SKM-1 treated with dmso at 0.1 percent for 144 hours (cell line): Measurements from ENCODE around the gene CHMP1A.
"Not testable (repeated sequence)": the region's sequence is repeated elsewhere in the genome, so short reads cannot be mapped to it uniquely, and the experiment has no call there.

Experiments used
- DNase-seq: peaks from one replicate; lab custom pipeline; 2025; ENCODE audit not compliant: unreplicated experiment; lab: John Stamatoyannopoulos, UW

The CHMP1A gene

DNA sequence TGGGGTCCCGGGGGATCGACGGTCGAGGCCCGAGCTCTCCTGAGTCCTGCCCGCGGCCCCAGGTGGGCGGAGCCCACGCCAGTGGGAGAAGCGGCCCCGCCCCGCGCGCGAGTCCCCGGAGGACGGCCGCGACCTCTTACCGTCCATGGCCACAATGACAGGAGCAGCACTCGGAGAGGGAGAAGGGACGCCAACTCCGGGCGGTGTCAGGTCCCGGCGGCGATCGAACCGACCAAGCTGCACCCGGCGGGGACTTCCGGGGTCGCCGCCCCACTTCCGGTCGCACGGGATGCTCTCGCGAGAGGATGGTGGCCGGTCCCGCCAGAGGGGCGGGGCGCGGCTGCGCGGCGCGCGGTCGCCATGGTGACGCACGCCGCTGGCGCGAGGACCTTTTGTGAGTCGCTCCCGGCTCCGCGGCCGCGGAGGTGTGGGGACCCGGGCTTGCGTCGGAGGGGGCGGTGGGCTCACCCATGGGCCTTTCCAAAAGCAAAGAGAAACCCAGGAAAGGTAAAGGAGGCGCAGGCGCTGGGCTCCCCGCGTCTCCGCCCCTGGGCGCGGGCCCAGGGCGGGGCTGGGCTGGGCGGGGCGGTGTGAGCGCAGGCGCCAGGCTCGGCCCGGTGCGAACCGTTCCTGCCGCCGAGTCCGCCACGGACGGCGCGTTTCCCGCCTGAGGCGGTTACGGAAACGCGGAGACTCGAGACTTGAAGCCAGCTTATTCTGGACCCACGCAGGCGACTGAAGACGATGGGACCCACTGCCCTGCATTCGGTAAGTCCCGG lies at the start of gene CHMP1A, which contains the start of gene SPATA33:
CHMP1A (minus strand) TSS at position 267 of the 779 bp plus-strand sequence; CDS start at position 147, 120 bp downstream.
SPATA33 (plus strand) TSS at position 395 of the 779 bp plus-strand sequence; CDS start at position 471, 76 bp downstream.
- DNase-seq = peak; percentile 64

DNA sequence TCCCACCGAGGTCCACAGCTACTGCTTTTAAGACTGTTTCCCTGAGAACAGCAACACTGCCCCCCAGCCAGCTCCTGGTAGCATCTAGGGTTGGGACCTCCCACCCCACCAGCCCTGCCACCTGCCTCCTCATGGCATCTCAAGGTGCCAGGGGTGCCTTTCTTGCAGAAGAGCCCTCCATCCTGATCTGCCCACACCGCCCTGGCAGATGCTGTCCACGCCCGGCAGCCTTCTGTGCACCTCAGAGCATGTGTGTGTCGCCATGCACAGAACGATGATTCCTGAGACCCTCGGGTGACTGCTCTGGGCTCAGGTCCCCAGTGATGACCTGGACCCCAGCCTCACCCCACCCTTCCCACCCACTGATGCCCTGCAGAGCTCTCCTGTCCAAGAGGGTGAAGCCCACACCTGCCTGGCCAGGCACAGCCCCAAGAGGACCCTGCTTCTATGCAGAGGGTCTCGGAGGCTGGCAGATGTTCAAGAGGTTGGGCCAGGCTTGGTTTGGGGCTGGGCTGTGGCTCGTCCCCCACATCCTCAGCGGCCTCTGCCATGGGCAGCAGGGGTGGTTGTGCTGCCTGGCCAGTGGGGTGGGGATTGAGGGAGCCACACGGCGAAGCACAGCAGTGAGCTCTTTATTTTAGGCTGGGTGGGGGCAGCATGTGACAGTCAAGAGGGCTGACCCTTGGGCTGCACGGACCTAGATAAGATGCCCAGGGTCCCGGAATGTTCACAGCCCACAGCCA lies 49.2 kb upstream of the CHMP1A start:
- no peak for DNase-seq

DNA sequence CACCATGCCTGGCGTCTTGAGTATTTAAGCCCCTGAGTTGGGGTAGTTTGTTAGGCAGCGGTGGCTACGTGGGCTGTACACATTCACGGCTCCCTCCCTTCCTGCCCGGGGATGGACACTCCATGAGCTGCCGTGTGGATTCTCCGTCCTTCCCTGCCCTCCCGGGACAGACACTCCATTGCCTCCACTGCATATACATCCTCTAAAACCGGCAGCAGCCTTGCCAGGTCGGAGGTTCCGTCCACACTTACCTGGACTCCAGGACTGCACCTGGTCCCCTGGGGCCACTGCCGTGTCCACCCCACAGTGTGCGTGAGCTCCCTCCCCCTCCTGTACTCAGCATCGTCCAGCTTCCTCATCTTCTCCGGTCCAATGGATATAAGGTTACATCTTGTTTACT lies 47.5 kb upstream of the CHMP1A start:
- DNase-seq = no peak

- DNase-seq = no peak
Measured at GRCh38 chr16:89704281-89704680, 46.8 kb upstream of the CHMP1A start.

DNA sequence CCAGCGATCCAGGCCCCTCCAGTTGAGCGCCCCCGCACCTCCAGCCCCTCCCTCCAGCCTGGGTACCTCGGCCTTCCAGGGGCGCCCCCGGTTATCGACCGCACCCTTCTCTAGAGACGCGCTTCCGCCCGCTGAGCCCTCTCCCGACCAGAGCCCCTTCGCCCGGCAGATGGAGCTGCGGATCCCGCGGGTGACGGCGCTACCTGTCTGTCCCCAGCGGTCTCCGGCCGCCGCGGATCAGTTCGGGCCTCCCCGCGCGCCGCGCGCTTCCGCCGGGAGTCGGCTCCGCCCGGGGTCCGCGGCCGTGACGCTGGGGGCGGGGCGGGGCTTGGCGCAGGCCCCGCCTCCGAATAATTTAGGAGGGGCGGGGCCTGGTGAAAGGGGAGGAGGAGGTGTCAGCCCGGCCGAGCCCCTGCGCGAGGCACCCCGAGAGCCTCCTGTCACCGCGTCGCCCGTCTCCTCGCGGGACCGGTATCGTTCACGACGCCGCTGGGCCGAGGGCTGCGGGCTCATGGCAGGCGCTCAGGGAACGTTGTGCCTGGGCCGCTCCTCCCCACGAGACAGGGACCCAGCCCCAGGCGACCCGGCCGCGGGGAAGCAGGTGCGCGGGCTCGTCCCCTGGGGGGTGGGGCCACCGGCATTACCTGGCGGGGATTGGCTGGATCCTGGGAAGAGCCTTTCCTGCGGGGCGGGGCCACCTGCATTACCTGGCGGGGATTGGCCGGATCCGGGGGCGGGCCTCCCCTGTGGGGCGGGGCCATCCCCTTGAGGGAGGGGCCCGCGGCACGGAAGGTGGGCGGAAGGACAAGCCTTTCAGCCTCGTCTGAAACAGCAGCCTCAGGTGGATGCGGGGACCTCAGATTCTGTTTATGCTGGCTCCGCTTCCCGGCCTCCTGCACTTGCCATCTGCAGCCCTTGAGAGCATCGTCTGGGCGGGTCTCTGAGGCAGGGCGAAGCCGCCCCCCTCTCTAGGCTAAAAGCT lies 44.2 kb upstream of the CHMP1A start, which contains the start of gene SPATA2L:
SPATA2L (minus strand) TSS at position 281 of the 982 bp plus-strand sequence. CDS start 473 bp downstream, outside the sequence.
- peak; percentile 95 for DNase-seq

GRCh38 chr16:89700649-89701424 lies 43.3 kb upstream of the CHMP1A start:
- no peak for DNase-seq

GRCh38 chr16:89700100-89700648 lies 42.7 kb upstream of the CHMP1A start:
- DNase-seq = peak; percentile 97

GRCh38 chr16:89699629-89700099 lies 42.2 kb upstream of the CHMP1A start:
- DNase-seq = not testable (repeated sequence)

GRCh38 chr16:89698717-89699116 lies 41.2 kb upstream of the CHMP1A start:
- not testable (repeated sequence) for DNase-seq

- no peak for DNase-seq
Measured at GRCh38 chr16:89697616-89698331, 40.3 kb upstream of the CHMP1A start.

DNA sequence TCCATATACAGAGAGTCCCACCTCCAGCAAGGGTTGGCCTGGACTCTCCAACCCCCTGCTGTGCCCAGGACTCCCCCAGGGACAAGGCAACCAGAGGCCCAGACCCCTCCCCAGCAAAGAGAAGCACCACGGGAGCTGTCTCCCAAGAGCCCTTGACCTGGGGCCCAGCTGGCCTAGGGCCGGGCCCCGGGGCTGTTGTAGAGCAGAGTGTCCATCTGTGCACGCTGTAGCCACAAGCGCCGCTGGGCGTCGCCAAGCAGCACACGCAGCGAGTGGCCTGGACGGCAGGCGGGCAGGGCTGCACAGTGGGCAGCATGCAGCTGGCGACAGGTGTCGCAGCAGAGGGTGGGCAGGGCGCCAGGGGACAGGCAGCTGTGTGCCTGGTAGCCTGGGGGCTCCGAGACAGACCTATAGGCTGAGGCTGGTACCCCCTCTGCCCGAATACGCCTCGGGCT lies 39.7 kb upstream of the CHMP1A start:
- DNase-seq = no peak

DNA sequence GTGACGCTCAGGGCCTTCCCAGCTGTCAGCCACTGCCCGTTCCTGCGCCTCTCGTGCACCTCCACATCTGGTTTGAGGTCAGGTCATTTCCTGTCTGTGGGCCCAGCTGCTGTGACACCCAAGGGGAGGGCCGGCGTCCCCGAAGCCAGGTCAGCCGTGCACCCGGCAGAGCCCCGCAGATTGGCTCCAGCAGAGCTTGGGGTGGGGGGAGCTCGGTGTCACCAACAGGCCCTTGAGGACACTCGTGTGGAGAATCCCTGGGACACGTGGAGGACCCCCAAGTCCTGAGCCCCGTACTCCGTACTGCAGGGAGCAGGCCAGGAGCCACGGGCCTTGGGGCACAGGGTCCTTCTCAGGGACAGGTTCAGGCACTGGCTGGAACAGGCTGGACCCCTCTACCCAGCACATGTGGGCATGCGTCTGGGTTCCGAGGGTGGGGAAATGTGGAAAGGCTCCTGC lies 39.2 kb upstream of the CHMP1A start:
- DNase-seq = no peak

DNA sequence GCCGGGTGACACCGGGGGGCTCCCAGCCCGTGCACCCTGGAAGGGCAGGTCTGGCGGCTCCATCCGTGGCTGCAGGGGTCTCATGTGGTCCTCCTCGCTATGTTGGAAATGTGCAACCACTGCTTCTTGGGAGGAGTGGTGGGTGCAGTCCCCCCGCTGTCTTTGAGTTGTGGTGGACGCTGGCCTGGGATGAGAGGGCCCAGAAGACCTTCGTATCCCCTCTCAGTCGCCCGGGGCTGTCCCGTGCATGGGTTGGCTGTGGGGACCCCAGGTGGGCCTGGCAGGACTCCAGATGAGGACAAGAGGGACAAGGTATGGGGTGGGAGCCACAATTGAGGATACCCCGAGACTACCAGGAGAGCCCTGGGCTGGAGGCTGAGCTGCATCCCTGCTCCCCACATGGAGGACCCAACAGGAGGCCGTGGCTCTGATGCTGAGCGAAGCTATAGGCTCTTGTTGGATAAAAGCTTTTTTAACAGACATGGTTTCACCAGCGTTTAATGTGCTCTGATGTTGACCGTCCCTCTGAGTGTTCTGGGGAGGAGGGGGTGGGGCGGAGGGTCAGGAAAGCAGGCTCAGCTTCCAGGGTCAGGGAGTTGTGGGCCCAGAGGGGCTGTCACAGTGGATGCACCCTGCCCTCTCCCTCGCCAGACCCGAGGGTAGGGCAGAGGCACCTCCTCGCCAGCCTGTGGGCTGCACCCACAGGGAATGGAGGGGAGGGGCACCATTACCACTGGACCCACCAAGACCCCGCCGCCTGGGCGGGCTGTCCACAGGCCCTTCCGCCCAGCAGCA lies 38.6 kb upstream of the CHMP1A start:
- no peak for DNase-seq

DNA sequence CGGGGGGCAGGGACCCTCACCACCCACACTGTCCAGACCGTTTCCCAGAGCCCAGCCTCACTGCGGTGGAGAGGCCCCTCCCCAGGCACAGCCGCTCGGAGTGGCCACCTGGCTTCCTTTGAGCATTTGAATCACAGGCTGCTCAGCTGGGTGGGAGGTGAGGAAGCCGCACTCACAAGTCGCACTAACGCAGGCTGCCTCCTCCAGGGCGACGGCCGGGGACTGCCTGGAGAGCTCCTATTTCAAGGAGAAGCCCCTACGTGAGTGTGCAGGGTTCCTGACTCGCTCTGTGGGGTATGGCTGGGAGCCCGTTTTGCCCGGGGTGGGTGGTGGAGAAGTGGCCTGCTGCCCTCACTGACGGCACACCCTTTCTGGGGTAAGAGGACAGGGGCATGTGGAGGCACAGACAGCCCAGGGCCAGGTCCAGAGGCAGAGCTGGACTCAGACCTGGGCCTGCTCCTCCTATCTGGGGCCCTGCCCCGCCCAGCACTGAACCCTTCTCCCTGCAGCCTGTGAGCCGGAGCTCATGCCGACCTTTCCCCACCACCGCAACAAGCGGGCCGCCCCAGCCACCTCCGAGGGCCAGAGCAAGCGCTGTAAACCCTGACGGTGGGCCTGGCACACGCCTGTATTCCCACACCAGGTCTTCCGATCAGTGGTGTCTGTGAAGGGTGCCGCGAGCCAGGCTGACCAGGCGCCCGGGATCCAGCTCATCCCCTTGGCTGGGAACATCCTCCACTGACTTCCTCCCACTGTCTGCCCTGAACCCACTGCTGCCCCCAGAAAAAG lies 37.8 kb upstream of the CHMP1A start:
- no peak for DNase-seq

DNA sequence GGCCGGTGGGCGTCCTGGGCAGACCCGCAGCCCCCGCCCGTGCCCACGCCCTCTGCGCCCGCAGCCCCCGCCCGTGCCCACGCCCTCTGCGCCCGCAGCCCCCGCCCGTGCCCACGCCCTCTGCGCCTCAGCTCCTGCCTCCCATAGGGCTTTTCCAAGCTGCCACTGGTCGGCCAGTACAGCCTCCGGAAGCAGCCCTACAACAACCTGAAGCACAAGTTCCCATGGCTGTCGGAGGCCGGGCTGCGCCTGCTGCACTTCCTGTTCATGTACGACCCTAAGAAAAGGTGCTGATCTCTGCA lies 37.2 kb upstream of the CHMP1A start:
- not testable (repeated sequence) for DNase-seq

DNA sequence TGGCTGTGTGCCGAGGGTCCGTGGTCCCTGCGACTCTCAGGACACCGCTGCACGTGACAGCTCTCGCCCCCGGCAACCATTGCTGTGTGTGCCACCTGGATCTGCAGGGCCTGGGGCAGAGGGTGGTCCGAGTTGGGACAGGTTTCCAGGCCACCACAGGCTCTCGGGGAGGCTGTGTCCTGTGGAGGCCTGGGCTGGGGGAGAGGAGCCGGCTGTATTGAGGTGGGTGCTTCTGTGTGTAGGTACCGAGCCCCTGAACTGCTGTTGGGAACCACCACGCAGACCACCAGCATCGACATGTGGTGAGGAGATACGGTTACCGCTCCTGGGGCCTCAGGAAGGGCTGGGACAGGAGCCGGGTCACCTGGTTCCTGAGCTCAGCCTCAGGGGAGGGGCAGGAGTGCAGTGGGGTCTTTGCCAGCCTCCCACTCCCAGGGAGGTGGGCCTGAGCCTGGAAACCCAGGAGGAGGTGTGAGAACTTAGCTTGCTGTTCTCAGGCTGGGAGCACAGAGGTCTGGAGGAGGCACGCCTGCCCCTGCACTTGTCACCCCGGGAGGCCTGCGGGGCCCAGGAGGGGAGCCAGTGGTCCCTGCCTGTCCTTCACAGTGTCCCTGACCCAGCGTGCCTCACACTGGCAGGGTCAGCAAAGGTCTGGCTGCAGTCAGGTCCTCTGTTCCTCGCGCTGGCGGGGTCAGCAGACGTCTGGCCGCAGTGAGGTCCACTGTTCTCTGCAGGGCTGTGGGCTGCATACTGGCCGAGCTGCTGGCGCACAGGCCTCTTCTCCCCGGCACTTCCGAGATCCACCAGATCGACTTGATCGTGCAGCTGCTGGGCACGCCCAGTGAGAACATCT lies 36.6 kb upstream of the CHMP1A start:
- no peak for DNase-seq
